ENCODE data around the gene RASSF1. TPM values are rescaled to one million over a fixed set of nuclear protein-coding genes. Genes with fewer than 3 reads are reported as not detected.
A peak's percentile ranks its signal among the peaks of the same experiment; 100 is the strongest.

Gene RASSF1
- total RNA-seq, 1 experiment from 2014 or later, result 12.9 TPM

DNA sequence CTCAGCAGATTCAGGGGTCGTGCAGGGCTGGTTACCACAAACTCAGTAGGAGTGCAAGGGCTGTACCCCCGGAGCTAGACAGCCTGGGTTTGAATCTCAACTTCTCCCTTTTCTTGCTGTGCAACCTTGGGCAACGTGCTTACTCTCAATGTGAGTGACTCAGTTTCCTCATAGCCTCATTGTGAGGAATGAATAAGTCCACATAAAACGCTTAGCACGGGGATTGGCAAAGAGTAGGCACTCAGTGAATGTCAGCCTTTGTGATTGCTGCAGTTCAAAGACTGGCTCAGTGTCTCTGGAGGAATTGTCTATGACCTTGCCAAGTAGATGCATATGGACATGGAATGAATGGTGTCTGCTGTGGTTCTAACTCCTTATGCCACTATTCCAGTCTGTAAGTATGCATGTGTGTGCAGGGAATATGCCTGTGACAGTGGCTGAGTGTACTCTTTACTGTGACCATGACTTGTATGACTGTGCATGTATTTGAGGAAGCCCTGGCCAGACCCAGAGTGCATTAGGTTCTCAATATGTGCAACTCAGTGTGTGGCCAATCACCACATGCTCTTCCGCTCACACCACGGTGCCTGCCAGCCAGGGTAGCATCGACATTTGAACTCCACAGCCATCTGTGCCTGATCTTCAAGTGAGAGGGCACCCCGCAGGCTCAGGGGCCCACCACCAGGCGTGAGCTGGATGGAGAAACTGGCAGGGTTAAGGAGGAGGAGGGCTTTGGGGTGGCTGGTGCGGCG, 40.5 kb downstream of the RASSF1 start:
- DNase-seq (ENCODE audit: low spot score), result no peak

DNA sequence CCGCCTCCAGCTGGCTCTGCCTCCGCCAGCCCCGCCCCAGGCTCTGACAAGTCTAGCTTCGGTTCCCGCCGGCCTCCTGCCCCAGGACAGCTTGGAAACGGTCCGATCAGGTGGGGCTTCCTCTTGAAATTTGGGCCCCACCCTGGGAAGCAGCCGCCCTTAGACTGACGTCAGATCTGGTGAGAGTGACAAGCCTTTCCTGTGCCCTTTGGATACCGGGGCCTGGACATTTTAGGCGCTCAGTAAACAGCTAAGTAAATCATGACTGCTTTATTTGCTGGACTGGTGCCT, 41.1 kb downstream of the RASSF1 start:
- DNase-seq (ENCODE audit: low spot score), result no peak

DNA sequence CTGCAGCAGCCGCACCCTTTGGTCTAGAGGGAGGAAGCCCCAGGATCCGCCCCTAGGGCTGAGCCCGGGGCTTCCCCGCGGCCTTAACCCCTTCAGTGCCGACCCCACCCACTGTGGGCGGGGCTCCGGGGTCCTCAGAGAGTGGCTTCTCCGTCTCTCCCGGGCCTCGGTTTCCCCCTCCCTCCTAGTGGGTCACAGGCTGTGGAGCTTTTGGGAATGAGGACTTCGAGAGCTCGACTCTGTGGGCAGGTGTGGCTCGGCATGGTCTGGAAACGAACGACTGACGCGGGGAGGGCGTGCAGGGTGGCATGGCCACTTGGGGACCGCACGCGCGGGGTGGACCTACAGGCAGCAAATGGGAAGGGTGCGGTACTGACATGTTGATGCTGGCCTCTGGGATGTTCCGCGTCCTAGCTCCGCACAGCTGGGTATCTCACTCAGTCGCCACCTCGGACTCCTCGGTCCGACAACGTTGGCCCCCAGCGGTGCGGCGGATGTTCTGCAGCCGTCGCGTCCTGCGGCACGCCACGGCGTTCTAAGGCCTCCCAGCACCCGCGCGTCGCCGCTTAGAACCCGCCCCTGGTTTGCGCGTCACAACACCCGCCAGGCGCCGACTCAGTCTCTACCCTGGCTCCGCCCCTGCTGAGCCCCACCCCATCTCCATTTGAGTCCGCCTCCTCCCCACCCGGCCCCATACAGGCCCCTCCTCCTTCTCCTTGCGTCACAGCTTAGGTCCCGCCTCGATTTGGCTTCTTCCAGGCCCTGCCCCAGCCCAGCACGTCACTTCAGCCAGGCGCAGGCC, 41.6 kb downstream of the RASSF1 start, which contains the start of the genes HYAL3 and NAA80:
HYAL3 (minus strand) TSS at position 570 of the 802 bp plus-strand sequence. CDS start 3,803 bp downstream, outside the sequence.
NAA80 (minus strand) TSS at position 570 of the 802 bp plus-strand sequence. CDS start 1,942 bp downstream, outside the sequence.
- DNase-seq (ENCODE audit: low spot score), result peak; percentile 96

DNA sequence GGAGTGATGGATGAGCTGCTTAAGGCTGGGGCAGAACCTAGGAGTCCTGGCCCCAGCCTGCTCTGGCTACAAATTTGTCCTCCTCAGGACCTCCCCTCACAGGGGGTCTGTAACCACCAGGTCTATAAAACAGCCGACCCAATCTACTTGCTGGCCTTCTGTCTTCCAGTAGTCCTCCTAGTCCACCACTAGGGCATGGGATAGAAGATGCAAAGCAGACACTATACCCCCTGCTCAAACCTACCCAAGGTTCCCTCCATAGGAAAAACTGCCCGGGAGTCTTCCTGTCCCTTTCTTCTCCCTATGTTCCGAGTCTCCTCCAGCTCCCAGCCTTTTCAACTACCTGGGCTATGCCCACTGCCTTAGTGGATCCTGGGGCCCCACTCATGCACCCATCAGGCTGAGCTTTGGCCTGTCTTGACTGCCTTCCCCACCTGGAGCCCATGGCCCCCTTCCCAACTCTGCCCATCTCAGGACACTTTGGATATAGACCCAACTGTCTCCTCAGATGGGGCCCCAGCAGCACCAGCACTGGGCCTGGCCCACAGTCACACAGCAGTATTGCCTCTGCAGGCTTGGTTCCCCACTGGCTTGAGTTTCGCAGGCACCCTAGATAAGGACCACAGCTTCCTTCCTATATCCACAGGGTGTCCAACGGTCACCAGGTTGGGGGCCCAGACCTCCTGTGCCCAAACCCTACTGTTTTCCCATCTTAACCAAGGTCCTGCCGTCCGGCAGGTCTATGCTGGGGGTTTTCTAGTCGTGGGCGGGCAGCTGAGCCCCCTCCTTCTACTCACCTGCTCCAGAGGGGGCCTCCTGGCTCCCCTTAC, 42.5 kb downstream of the RASSF1 start:
- no peak for DNase-seq (ENCODE audit: low spot score)

DNA sequence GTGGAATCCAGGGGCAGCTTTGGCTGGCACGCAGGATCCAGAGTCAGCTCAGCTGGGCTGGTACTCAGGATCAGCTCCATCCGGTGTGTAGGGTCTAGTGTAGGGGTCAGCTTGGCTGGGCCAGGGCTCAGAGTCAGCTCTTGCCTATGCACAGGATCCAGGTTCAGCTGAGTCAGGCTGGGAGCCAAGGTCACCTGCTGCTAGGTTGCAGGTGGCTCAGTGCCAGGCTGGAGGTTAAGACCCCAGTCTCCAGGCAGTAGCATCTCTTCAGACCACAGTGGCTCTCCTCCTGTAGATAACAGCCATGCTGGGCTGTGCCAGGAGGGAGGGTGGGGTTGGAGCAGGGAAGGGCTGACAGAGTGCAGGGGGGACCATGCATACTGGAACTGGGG, 43.3 kb downstream of the RASSF1 start:
- DNase-seq (ENCODE audit: low spot score), result no peak

DNA sequence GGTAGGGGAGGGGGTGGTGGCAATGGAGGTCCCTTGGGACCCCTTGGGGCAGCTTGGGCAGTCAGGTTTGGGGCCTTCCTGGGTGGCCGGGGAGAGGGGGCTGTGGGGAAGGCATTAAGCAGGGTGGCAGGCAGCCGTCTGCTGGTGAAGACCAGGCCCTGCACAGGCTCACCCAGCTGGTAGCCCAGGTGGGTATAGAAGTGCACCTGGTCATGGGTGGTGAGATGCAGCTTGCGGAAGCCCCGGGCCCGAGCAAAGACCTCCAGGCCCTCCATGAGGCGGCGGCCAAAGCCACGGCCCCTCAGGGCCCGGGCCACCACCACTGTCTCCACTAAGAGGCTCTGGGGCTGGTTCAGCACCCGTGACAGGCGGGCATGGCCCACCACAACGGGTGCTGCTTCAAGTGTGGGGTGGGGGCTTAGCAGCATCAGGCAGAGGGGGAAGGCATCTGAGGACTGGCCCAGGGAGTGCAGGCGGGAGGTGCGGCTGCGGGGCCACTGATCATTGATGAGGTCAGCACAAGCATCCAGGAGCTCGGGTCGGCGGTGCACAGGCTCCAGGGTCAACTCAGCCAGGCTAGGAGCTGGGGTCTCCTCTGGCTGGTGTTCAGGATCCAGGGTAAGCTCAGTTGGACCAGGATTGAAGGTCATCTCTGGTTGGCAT, 43.8 kb downstream of the RASSF1 start:
- DNase-seq (ENCODE audit: low spot score), result no peak

DNA sequence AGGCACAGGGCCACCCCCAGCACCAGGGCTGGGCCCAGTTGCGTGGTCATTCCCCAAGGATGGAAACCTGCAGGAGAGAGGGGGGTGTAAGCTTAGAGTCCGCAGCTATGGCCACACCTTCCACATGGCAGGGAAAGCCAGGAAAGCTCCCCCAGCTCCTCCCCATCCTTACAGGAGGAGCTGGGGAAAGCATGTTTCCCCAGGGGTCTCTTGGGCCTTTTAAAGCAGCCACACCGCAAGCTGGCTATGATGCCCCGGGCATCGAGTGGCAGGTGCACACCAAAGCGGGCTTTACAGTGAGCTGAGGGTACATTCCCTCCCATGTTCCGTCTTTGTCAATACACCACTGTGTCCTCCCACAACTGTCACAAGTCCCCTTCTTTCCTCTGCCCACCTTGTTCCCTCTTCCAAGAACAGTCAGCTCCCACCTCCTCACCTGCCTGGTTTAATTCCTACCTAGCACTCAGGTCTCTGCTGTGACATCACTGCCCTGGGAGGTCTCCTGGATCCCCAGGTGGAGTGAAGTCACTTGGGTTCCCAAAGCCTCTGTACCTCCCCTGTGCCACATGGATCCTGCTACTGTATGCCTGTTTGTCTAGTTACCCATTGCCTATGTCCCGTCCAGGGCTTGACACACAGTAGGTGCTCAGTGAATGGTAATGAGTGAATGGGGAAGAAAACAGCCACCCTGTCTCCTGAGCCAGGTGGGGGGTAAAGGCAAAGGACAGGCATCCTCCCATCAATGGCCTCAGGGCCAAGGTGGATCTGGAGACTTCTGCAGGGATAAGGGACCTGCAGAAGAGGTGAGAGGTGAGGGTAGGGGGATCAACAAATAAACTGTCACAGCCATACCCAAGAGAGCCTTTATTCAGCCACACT, 44.8 kb downstream of the RASSF1 start:
- DNase-seq (ENCODE audit: low spot score), result no peak

DNA sequence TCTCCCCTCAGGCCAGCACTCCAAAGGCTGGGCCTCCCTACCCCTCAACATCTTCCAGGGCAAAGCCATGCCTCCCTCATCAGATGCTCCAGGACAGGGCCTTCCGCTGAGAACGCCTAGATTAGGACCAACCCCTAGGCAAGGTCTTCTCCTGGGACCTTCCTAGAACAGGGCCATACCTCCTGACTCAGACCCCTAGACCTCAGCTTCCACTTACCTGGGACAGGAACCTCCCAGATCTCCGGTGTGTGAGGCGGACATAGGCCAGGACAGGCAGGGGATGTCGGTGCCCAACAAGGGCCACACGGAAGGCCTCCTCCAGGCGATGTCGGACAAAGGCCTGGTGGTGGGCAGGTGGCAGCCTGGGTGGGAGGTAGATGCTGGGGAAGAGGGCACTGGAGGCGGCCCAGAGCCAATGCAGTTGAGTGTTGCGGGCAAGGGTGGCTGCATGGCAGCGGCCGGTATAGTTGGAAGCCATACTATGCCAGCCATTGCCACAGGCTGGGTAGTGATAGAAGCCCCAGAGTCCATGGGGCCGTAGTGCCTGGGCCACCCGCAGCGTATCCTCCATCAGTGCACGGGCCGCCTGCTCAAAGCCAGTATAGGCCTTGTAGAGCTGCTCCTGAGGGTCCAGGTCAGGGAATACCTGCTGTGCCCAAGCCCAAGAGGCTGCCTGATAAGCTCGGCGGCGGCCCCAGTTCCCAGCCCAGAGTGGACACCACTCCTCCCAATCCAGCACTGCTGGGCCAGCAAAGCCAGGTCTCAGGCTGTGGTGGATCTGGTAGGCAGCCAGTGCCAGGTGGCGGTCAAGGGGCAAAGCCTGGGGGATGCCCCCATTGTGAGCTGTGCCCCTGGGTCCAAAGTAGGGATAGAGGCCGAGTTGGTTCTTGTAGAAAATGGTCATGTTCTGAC, 45.9 kb downstream of the RASSF1 start:
- DNase-seq (ENCODE audit: low spot score), result no peak

DNA sequence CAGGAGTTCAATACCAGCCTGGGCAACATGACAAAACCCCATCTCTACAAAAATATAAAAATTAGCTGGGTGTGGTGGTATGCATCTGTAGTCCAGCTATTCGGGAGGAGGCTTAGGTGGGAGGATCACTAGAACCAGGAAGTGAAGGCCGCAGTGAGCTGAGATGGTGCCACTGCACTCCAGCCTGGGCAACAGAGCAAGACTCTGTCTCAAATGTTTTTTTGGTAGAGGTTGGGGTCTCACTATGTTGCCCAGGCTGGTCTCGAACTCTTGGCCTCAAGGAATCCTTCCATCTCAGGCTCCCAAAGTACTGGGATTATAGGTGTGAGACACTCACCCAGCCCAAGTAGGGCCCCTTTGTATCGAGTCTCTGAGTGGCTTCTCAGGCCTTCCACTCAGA, 46.5 kb downstream of the RASSF1 start:
- DNase-seq (ENCODE audit: low spot score), result no peak

DNA sequence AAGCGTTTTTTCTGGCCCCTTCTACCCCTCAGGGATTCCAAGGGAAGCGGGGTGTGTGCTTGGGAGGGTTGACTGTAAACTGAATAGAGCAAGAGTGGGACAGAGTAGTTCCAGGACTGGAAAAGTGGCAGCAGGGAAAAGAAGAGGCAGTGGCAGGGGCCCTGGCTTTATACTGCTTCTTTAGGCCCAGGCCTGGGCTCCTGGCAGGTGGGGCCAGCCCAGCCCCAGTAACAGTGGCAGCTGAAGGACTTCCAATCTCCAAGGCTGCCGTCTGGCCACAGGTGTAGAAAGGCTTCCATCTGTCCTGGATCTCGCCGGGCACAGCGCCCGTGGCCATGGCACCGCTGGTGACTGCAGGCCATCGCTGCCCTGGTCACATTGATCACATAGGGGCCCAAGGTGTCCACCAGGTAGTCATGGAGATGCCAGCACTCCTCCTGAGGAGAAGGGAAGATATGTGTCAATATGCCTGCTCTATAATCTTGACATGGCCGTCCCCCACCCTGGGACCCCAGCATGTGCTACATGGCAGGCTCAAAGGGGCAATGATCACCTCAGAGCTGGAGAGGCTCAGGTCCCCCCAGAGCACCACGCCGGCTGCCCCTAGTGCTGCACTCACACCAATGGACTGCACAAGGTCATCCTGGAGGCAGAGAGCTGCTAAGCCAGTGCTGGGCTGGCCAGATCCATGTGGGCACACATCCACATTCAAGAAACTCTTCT, 47.4 kb downstream of the RASSF1 start:
- DNase-seq (ENCODE audit: low spot score), result no peak

DNA sequence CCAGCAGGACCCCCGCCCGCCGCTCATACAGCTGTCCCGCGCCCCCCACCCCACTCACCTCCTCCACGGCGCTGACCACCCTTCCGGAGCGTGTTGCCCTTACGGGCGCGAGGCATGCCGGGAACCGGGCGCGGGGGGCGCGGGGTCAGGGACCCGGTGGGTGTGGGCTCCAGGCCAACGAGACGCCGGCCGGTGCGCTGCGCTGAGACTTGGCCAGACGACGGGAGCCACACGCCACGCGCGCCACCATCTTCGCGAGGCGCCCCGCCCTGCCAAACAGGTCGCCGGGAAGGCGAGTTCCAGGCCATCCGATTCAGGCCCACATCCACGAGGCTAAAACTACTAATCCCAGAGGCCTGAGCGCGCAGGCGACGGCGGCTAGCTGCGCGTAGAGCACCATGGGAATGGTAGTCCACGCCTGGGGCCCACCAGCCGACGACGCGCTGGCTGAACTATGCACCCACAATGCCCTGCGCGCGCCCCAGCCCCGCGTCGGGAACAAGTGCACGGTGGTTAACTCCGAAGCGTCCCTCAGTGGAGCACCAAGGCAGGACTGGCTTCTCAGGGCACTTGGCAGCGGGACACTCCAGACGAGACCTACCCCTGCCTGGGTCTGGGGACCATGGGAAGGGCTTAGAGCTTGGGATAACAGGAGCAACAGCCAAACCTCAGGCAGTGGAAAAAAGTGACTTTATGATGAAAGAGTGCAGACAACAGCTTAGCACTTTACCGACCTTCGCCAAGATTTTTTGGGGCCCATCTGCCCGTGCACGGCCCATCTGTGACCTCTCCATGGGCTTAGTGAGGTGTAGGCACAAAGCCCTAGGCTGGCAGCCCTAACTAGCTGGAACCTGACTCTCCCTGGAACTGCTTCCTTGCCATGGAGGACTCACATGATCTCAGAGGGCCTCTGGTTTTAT, 48.2 kb downstream of the RASSF1 start, which contains the start of gene IFRD2:
IFRD2 (minus strand) TSS at position 271 of the 920 bp plus-strand sequence; CDS start at position 116, 155 bp downstream.
- peak; percentile 95 for DNase-seq (ENCODE audit: low spot score)

DNA sequence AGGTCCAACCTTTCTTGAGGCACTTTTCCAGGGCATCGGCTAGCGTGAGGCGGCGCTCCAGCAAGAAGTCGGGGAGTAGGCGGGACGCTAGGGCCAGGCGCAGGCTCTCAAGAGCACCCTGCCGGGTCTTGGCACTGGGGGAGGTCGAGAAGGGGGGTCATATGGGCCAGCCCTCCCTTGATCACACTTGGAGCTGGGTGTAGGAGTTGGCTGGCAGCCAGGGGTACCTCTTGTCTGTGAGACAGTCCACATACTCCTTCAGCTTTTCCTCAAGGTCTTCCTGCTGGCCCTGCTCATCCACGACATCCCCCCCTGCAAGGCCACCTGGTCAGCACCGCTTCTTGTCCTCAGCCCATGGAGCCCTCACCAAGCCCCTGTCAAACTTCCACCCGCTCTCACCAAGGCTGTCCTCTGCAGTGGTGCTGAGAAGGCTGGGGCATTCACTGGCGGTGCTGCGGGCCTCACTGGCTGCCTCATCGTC, 50.4 kb downstream of the RASSF1 start:
- DNase-seq (ENCODE audit: low spot score), result no peak

DNA sequence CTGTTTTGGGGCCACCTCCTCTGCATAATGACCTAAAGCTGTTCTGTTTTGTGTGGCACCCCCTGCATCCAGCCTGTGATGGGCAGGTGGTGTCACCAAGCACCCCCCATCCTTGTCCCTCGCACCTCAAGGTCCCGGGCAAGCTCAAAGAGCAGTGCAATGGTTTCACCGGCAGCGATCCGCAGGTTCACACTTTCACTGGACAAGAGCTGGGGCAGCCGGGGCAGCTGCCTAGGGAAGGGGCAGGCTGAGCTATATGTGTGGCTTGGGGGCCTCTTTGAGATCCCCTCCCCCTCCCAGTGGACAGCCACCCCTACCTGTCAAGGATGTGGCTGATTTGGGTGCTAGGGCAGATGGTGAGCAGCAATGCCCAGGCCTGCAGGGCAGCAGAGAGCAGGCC, 51.5 kb downstream of the RASSF1 start:
- no peak for DNase-seq (ENCODE audit: low spot score)

DNA sequence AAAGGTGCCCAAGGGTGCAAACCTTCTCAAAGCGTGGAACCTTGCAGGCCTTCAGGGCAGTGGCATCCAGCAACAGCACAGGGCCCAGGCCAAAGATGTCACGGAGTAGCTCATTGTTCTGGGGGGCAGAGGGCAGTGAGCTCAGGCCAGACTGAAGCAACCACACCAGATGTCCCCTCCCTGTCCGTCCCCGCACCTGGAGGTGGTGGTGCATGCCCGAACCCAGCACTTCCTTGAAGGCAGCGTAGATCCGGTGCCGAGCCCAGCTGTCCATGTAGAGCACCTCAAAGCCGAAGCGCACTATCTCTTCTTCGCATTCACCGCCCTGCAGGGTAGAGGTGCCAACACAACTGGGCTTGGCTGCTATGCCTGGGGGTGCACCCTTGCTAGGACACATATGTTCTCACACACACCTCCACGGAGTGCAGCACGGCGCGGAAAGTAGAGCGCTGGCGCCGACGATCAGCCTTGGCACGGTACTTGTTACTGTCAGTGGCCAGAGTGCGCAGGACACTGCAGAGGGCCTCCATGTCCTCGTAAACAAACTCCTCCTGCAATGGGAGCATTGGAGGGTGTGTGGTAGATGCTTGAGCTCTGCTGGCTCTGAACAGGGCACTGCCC, 52.1 kb downstream of the RASSF1 start:
- no peak for DNase-seq (ENCODE audit: low spot score)

DNA sequence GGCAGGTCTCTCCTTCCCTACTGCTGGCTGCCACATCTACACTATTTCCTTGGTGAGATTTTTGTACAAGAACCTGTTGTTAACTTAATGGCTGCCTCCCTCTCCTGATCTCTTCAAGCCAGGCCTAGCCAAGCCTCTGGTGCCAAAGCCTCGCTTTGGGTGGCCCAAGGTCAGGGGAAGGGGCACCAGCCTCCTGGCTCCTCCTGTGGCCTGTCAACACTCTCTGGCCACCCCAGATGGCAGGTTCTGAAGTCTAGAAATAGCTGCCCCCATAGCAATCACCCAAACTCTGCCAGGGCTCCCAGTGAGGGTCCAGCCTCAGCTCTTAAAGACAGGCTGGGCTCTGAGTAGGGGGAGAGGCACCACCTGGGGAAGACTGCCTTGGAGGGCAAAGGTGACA, 53.4 kb downstream of the RASSF1 start:
- DNase-seq (ENCODE audit: low spot score), result no peak

DNA sequence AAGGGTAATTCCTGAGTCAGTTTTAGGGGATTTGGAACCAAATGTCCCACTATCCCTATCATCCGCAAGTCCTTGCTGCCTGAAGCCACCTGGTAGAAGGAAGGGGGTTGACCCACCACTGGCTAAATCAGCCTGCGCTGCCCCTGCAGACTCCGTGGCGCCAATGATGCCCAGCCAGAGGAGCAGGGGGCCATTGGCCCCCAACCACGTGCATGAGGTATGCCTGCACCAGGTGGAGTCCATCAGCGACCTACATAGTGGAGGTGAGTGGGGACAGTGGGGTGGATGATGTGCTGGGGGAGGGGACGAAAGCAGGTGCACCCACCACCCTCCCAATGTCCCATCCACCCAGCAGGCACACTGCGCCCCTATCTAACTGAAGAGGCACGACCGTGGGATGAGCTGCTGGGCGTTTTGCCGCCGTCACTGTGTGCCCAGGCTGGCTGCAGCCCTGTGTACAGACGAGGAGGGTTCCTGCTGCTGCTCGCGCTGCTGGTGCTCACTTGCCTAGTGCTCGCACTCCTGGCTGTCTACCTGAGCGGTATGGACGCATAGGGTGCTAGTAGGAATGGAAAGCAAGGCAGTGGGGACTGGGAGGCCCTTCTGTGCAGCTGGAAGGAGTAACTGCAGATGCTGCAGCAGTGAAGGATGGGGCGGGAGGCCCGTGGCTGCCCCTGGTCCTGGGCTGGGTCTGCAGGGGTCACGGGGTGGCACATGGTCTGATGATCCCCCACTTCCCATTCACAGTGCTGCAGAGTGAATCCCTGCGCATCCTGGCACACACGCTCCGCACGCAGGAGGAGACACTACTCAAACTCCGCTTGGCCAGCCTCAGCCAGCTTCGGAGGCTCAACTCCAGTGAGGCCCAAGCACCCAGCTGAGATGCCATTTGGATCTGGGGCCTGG, 54.1 kb downstream of the RASSF1 start:
- DNase-seq (ENCODE audit: low spot score), result no peak

Measured in A172 (cell line).